ENCODE data around the gene APOO. TPM values are rescaled to one million over a fixed set of nuclear protein-coding genes. Genes with fewer than 3 reads are reported as not detected.
A peak's percentile ranks its signal among the peaks of the same experiment; 100 is the strongest.
"Not testable (repeated sequence)": the region's sequence is repeated elsewhere in the genome, so short reads cannot be mapped to it uniquely, and the experiment has no call there.

Gene APOO
- total RNA-seq, 1 experiment from 2014 or later = 72.0 TPM

- no peak for DNase-seq
- Histone ChIP-seq H3K36me3 (replicated peaks; ENCODE audit: control insufficient read depth, insufficient read depth, low read length) (no peaks in the 10 kb centered on the region), H3K4me3 (ENCODE audit: insufficient read depth, low read depth, low read length) (no peak overlapping the region), H3K27me3 (ENCODE audit: control insufficient read depth, insufficient read depth, low read length) (no peaks in the 10 kb centered on the region)
These were observed 18.3 kb upstream of the APOO start for GRCh38 chrX:23926015-23926414.

GRCh38 chrX:23919706-23920320 is 12.1 kb upstream of the APOO start:
- Histone ChIP-seq H3K27me3 (ENCODE audit: control insufficient read depth, insufficient read depth, low read length) (no peaks in the 10 kb centered on the region), H3K4me3 (ENCODE audit: insufficient read depth, low read depth, low read length) (no peak overlapping the region), H3K36me3 (replicated peaks; ENCODE audit: control insufficient read depth, insufficient read depth, low read length) (no peaks in the 10 kb centered on the region)
- no peak for DNase-seq

DNA sequence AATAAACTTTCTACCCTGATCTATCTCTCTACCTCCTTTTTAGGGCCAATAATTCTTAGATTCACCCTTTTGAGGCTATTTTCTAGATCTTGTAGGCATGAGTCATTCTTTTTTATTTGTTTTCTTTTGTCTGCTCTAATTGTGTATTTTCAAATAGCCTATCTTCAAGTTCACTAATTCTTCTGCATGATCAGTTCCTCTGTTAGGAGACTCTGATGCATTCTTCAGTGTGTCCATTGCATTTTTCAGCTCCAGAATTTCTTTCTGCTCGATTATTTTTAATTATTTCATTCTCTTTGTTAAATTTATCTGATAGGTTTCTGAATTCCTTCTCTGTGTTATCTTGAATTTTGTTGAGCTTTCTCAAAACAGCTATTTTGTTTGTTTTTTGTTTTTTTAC is 11.4 kb upstream of the APOO start:
- H3K4me3 ChIP-seq (ENCODE audit: insufficient read depth, low read depth, low read length) = no peak overlapping the region
- DNase-seq = no peak
- no peaks in the 10 kb centered on the region for H3K27me3 ChIP-seq (ENCODE audit: control insufficient read depth, insufficient read depth, low read length)
- no peaks in the 10 kb centered on the region for H3K36me3 ChIP-seq (replicated peaks; ENCODE audit: control insufficient read depth, insufficient read depth, low read length)

GRCh38 chrX:23911126-23911835 is 3.5 kb upstream of the APOO start:
- Histone ChIP-seq H3K4me3 (ENCODE audit: insufficient read depth, low read depth, low read length) (no peak overlapping the region), H3K27me3 (ENCODE audit: control insufficient read depth, insufficient read depth, low read length) (no peaks in the 10 kb centered on the region), H3K36me3 (replicated peaks; ENCODE audit: control insufficient read depth, insufficient read depth, low read length) (no peaks in the 10 kb centered on the region)
- DNase-seq = no peak

- H3K27me3 ChIP-seq (ENCODE audit: control insufficient read depth, insufficient read depth, low read length) = no peaks in the 10 kb centered on the region
- no peaks in the 10 kb centered on the region for H3K36me3 ChIP-seq (replicated peaks; ENCODE audit: control insufficient read depth, insufficient read depth, low read length)
- H3K4me3 ChIP-seq (ENCODE audit: insufficient read depth, low read depth, low read length) = peak overlapping the region; percentile 60
- DNase-seq = peak; percentile 60
These were observed 674 bp upstream of the APOO start for GRCh38 chrX:23908219-23909004.

- Histone ChIP-seq H3K27me3 (ENCODE audit: control insufficient read depth, insufficient read depth, low read length) (no peaks in the 10 kb centered on the region), H3K4me3 (ENCODE audit: insufficient read depth, low read depth, low read length) (peak overlapping the region; percentile 60), H3K36me3 (replicated peaks; ENCODE audit: control insufficient read depth, insufficient read depth, low read length) (no peaks in the 10 kb centered on the region)
- DNase-seq = peak; percentile 79
These were observed 634 bp downstream of the APOO start for GRCh38 chrX:23907111-23907497.

DNA sequence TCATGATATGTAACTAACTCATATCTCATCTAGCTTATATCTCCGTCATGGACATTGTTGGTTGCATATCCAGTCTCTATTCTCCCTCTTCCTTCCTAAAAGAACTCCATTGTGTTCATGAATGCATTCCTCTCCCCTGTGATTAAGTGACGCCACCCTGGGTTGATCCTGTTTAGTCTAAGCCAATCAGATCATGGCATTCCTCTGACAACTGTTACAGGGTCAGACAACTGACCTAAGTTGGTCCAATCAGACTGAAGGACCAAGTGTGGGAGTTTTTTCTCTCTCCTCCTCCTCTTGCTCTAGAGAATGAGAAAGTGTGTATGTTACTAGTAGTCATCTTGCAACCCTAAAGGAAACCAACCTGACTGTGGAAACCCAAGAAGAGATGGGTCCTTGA is 3.6 kb downstream of the APOO start:
- no peaks in the 10 kb centered on the region for H3K27me3 ChIP-seq (ENCODE audit: control insufficient read depth, insufficient read depth, low read length)
- H3K4me3 ChIP-seq (ENCODE audit: insufficient read depth, low read depth, low read length) = no peak overlapping the region
- DNase-seq = peak; percentile 48
- H3K36me3 ChIP-seq (replicated peaks; ENCODE audit: control insufficient read depth, insufficient read depth, low read length) = no peaks in the 10 kb centered on the region

- no peak overlapping the region for H3K4me3 ChIP-seq (ENCODE audit: insufficient read depth, low read depth, low read length)
- H3K36me3 ChIP-seq (replicated peaks; ENCODE audit: control insufficient read depth, insufficient read depth, low read length) = no peaks in the 10 kb centered on the region
- peak; percentile 53 for DNase-seq
- H3K27me3 ChIP-seq (ENCODE audit: control insufficient read depth, insufficient read depth, low read length) = no peaks in the 10 kb centered on the region
These were observed 5.3 kb downstream of the APOO start for GRCh38 chrX:23902419-23902818.

GRCh38 chrX:23901805-23902204 is 5.9 kb downstream of the APOO start:
- DNase-seq = peak; percentile 60
- H3K4me3 ChIP-seq (ENCODE audit: insufficient read depth, low read depth, low read length) = no peak overlapping the region

GRCh38 chrX:23901060-23901459 is 6.7 kb downstream of the APOO start:
- Histone ChIP-seq H3K36me3 (replicated peaks; ENCODE audit: control insufficient read depth, insufficient read depth, low read length) (no peaks in the 10 kb centered on the region), H3K4me3 (ENCODE audit: insufficient read depth, low read depth, low read length) (no peak overlapping the region), H3K27me3 (ENCODE audit: control insufficient read depth, insufficient read depth, low read length) (no peaks in the 10 kb centered on the region)
- DNase-seq = no peak

More at GRCh38 chrX:23901805-23902204, 5.9 kb downstream of the APOO start:
- Histone ChIP-seq H3K27me3 (ENCODE audit: control insufficient read depth, insufficient read depth, low read length) (no peaks in the 10 kb centered on the region), H3K36me3 (replicated peaks; ENCODE audit: control insufficient read depth, insufficient read depth, low read length) (no peaks in the 10 kb centered on the region)

DNA sequence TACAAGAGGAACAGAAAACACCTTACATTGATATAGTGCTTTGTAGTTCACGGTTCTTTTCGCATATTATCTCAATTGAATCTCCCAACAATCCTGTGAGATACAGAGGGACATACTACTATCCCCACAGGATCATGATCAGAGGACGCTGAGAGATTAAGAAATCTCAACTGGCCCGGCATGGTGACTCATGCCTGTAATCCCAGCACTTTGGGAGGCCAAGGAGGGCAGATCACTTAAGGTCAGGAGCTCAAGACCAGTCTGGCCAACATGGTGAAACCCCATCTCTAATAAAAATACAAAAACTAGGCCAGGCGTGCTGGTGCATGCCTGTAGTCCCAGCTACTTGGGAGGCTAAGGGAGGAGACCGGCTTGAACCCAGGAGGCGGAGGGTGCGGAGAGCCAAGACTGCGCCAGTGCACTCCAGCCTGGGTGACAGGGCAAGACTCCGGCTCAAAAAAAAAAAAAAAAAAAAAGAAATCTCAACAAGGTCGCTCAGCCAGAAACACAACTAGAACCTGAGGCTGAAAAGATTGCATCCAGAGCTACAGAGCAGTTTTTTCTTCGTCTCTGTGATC is 7.4 kb downstream of the APOO start:
- Histone ChIP-seq H3K36me3 (replicated peaks; ENCODE audit: control insufficient read depth, insufficient read depth, low read length) (no peaks in the 10 kb centered on the region), H3K27me3 (ENCODE audit: control insufficient read depth, insufficient read depth, low read length) (no peaks in the 10 kb centered on the region), H3K4me3 (ENCODE audit: insufficient read depth, low read depth, low read length) (no peak overlapping the region)
- no peak for DNase-seq

DNA sequence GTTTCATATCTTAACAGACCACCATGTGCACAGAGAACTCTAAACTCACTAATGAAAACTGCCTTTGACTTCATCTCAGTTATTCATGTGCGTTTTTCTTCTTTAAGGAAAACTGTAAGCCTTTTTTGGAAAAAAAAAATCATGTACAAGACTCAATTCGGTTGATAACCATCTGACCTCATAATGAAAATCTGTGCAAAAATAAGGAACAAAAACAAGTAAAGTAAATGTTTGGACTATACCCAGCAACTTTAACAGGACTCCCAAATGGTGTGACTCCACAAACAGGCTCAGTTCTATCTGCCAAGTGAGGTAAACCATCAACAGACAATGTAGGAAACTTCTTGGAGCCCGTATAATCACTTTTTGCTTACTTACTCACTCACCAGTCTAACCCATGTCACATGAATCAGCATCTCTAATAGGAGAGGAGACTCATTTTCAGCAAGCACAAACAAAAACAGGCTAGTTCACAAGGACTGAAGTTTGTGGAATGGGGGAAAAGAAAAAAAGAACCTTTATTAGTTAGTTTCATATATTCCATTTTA is 9.3 kb downstream of the APOO start:
- Histone ChIP-seq H3K36me3 (replicated peaks; ENCODE audit: control insufficient read depth, insufficient read depth, low read length) (no peaks in the 10 kb centered on the region), H3K27me3 (ENCODE audit: control insufficient read depth, insufficient read depth, low read length) (no peaks in the 10 kb centered on the region), H3K4me3 (ENCODE audit: insufficient read depth, low read depth, low read length) (no peak overlapping the region)
- no peak for DNase-seq

DNA sequence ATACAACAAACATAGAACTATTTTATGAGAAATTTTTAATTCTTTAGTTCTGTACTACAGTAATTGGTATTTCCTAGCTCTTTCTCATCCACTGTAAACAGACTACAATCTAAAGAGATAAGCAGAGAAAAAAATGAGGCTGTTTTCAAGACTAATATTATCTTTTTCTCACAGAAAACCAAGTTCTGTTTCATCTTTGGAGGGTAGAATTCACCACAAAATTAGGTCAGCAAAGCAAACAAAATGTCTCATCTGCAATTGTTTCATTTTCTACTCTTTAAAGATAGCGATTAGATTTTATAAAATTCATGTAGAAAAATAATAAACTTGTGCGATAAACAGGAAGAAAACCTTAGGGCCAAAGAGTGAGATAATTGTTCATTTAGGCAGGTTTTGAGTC is 10.8 kb downstream of the APOO start:
- Histone ChIP-seq H3K27me3 (ENCODE audit: control insufficient read depth, insufficient read depth, low read length) (no peaks in the 10 kb centered on the region), H3K4me3 (ENCODE audit: insufficient read depth, low read depth, low read length) (no peak overlapping the region), H3K36me3 (replicated peaks; ENCODE audit: control insufficient read depth, insufficient read depth, low read length) (no peaks in the 10 kb centered on the region)
- DNase-seq = no peak

- H3K27me3 ChIP-seq (ENCODE audit: control insufficient read depth, insufficient read depth, low read length); DNase-seq: not testable (repeated sequence)
These were observed 11.2 kb downstream of the APOO start for GRCh38 chrX:23896539-23896938.

More at GRCh38 chrX:23896539-23896938, 11.2 kb downstream of the APOO start:
- H3K4me3 ChIP-seq (ENCODE audit: insufficient read depth, low read depth, low read length); H3K36me3 ChIP-seq (replicated peaks; ENCODE audit: control insufficient read depth, insufficient read depth, low read length): not testable (repeated sequence)

Data from H7 (cell line).